HepG2 (cell line): ENCODE measurements around the gene GPER1. TPM values are rescaled to one million over a fixed set of nuclear protein-coding genes. Genes with fewer than 3 reads are reported as not detected.

Experiments used
- ATAC-seq: fragments of 200-7000 bp; cut with Tn5 transposase; 3 replicates; pipeline ENCODE4 v1.9.1; 2020; ENCODE audit warnings: mild to moderate bottlenecking, moderate library complexity
- BruUV-seq: library from RNA; stranded (reverse); fragments of 400-500 nt; replicated peaks from 2 replicates; lab custom pipeline; 2021; lab: Mats Ljungman, UMichigan
- CTCF ChIA-PET: fragments of 300-600 bp; formaldehyde crosslinking; extraction: SDS; loops from one replicate; lab custom pipeline; 2021; ENCODE audit warnings: low total read pairs, inconsistent platforms, low intra/inter-chr PET ratio; lab: Yijun Ruan, JAX
- POLR2A ChIA-PET: fragments of 350-600 bp; sonication (Branson Sonifier 250); formaldehyde crosslinking; loops from one replicate; lab custom pipeline; 2020; ENCODE audit warnings: antibody characterized with exemption, inconsistent platforms; lab: Yijun Ruan, JAX
- DNase-seq: peaks from one replicate; pipeline ENCODE4 v3.0.0-alpha.2; 2015; ENCODE audit warnings: low spot score
- FAIRE-seq: peaks from 3 replicates; lab custom pipeline; 2011; peaks lifted over from hg19 to GRCh38; lab: Jason Lieb, UNC
- H2AFZ ChIP-seq: one replicate; pipeline ENCODE4 v1.6.1; 2011; ENCODE audit warnings: low read length, inconsistent platforms
- H3K27ac ChIP-seq: fragments of 300-600 bp; 3 replicates; pipeline ENCODE4 v1.8.0; 2011; ENCODE audit warnings: mixed run types, mild to moderate bottlenecking, mixed read lengths, low read length, inconsistent platforms; ENCODE audit not compliant: insufficient read depth; ENCODE audit errors: extremely low read length
- H3K27me3 ChIP-seq, 2 experiments: fragments of 200-600 bp in 1 of 2; 2 replicates in 1 of 2; 3 replicates in 1 of 2; pipeline versions ENCODE4 v1.6.0 to v1.8.0; 2011; ENCODE audit warnings: low read length in 2 of 2, mild to moderate bottlenecking in 2 of 2, moderate library complexity in 2 of 2, inconsistent platforms in 1 of 2; ENCODE audit not compliant: insufficient read depth in 2 of 2, control insufficient read depth in 1 of 2
- H3K36me3 ChIP-seq, 2 experiments: fragments of 200-600 bp in 1 of 2; replicated peaks in 1 of 2; 2 replicates in 1 of 2; 3 replicates in 1 of 2; pipeline versions ENCODE4 v1.5.1 to v1.8.0; 2011; ENCODE audit warnings: low read length in 2 of 2, inconsistent platforms in 1 of 2; ENCODE audit not compliant: insufficient read depth in 2 of 2, control insufficient read depth in 1 of 2
- H3K4me1 ChIP-seq: 2 replicates; pipeline ENCODE4 v1.5.1; 2012; ENCODE audit warnings: low read length, inconsistent platforms; ENCODE audit not compliant: insufficient read depth
- H3K4me2 ChIP-seq: 2 replicates; pipeline ENCODE4 v1.6.0; 2011; ENCODE audit warnings: low read depth, low read length, inconsistent platforms
- H3K4me3 ChIP-seq, 3 experiments: fragments of 200-600 bp in 1 of 3; sonication (generic), shearing (Covaris generic) in 1 of 3; replicated peaks in 1 of 3; 2 replicates each; pipeline ENCODE4 v1.5.1; 2011 to 2016; ENCODE audit warnings: low read length in 3 of 3, inconsistent platforms in 2 of 3, low read depth in 2 of 3, mild to moderate bottlenecking in 2 of 3, control low read depth in 1 of 3, mixed read lengths in 1 of 3; ENCODE audit not compliant: insufficient read depth in 1 of 3
- H3K79me2 ChIP-seq: one replicate; pipeline ENCODE4 v1.6.1; 2011; ENCODE audit warnings: low read length, inconsistent platforms; ENCODE audit not compliant: insufficient read depth
- H3K9ac ChIP-seq: 2 replicates; pipeline ENCODE4 v1.6.0; 2011; ENCODE audit warnings: mild to moderate bottlenecking, low read depth, low read length, inconsistent platforms; ENCODE audit not compliant: insufficient read depth
- H3K9me3 ChIP-seq: 2 replicates; pipeline ENCODE4 v1.5.1; 2012; ENCODE audit warnings: mild to moderate bottlenecking, low read length
- H4K20me1 ChIP-seq: 2 replicates; pipeline ENCODE4 v1.6.0; 2011; ENCODE audit warnings: inconsistent platforms, mild to moderate bottlenecking, low read length, moderate library complexity; ENCODE audit not compliant: insufficient read depth
- ASH2L ChIP-seq: fragments of 300-600, 200-600 bp; sonication (generic); IDR thresholded peaks from 2 replicates; pipeline ENCODE4 v1.7.0; 2017; ENCODE audit warnings: low read depth, mild to moderate bottlenecking, moderate library complexity, mixed read lengths, low read length; ENCODE audit not compliant: insufficient read length
- CREB1 ChIP-seq, 2 experiments: fragments of 450-650 bp in 1 of 2; IDR thresholded peaks; 2 replicates each; pipeline ENCODE4 v1.6.1; 2016 to 2017; ENCODE audit warnings: control low read depth in 1 of 2, mild to moderate bottlenecking in 1 of 2, missing compliant biosample characterization in 1 of 2, missing genetic modification characterization in 1 of 2
- E2F1 ChIP-seq: sonication (generic); formaldehyde crosslinking; IDR thresholded peaks from 2 replicates; pipeline ENCODE4 v1.5.0; 2020; ENCODE audit warnings: missing genetic modification reagents
- GTF3A ChIP-seq: sonication (generic); formaldehyde crosslinking; conservative IDR thresholded peaks from 2 replicates; pipeline ENCODE4 v1.4.0; 2020; ENCODE audit warnings: mild to moderate bottlenecking, missing genetic modification reagents
- HNRNPLL ChIP-seq: fragments of 200-400 bp; formaldehyde crosslinking; IDR thresholded peaks from 2 replicates; pipeline ENCODE4 v1.6.1; 2017; ENCODE audit warnings: mild to moderate bottlenecking, low read depth, low read length; ENCODE audit not compliant: poor library complexity, severe bottlenecking
- IRF2 ChIP-seq: IDR thresholded peaks from 2 replicates; pipeline ENCODE4 v1.6.1; 2018; ENCODE audit warnings: missing genetic modification reagents, missing compliant biosample characterization
- PBX2 ChIP-seq: IDR thresholded peaks from 2 replicates; pipeline ENCODE4 v1.6.1; 2016; ENCODE audit warnings: control low read depth
- POLR2AphosphoS2 ChIP-seq: IDR thresholded peaks from 2 replicates; pipeline ENCODE4 v1.6.1; 2011; ENCODE audit warnings: low read depth, low read length, improper control_type of control experiment
- SP140L ChIP-seq: sonication (generic); formaldehyde crosslinking; IDR thresholded peaks from 2 replicates; pipeline ENCODE4 v1.4.0; 2020; ENCODE audit warnings: missing genetic modification reagents, borderline replicate concordance
- THAP8 ChIP-seq: sonication (generic); formaldehyde crosslinking; IDR thresholded peaks from 2 replicates; pipeline ENCODE4 v1.5.1; 2020; ENCODE audit warnings: missing genetic modification reagents, mild to moderate bottlenecking, borderline replicate concordance
- TIGD3 ChIP-seq: sonication (generic); formaldehyde crosslinking; IDR thresholded peaks from 2 replicates; pipeline ENCODE4 v1.5.1; 2020; ENCODE audit warnings: mild to moderate bottlenecking, missing genetic modification reagents, borderline replicate concordance
- XBP1 ChIP-seq: sonication (generic); formaldehyde crosslinking; IDR thresholded peaks from 2 replicates; pipeline ENCODE4 v1.5.0; 2020; ENCODE audit warnings: missing genetic modification reagents
- ZBTB33 ChIP-seq: sonication (generic); formaldehyde crosslinking; IDR thresholded peaks from 2 replicates; pipeline ENCODE4 v1.4.0; 2020; ENCODE audit warnings: missing genetic modification reagents
- ZNF20 ChIP-seq: sonication (generic); formaldehyde crosslinking; IDR thresholded peaks from 2 replicates; pipeline ENCODE4 v1.4.0; 2020; ENCODE audit warnings: mild to moderate bottlenecking, moderate library complexity, missing genetic modification reagents
- ZNF264 ChIP-seq: sonication (generic); formaldehyde crosslinking; IDR thresholded peaks from 2 replicates; pipeline ENCODE4 v1.4.0; 2020; ENCODE audit warnings: missing genetic modification reagents
- ZNF619 ChIP-seq: sonication (generic); formaldehyde crosslinking; IDR thresholded peaks from 2 replicates; pipeline ENCODE4 v1.4.0; 2020; ENCODE audit warnings: mild to moderate bottlenecking, missing genetic modification reagents
- WGBS: methylation state at CpG from one replicate; pipeline ENCODE4 v1.1.6; 2017; ENCODE audit warnings: low lambda C conversion rate; 5-methylcytosine and 5-hydroxymethylcytosine counted together
- in situ Hi-C: cut with HindIII; loops from 2 replicates; pipeline ENCODE4 v1.10.0; 2017; ENCODE audit warnings: low pct_unique_long_range_greater_than_20kb; ENCODE audit not compliant: extremely low pct_ligation_motif_present
- intact Hi-C: fragments of 100-400 bp; cut with micrococcal nuclease; formaldehyde crosslinking; loops from one replicate; pipeline ENCODE4 v1.10.0; 2022; ENCODE audit not compliant: unreplicated experiment
- polyA plus RNA-seq, 8 experiments: library from polyadenylated mRNA; depleted of rRNA in 3 of 8; stranded (reverse) in 7 of 8; unstranded in 1 of 8; fragments of >200 nt; fragmentation: Illumina TruSeq in 4 of 8; extraction: Trizol in 4 of 8; gene quantifications; 2 replicates each; pipeline versions ENCODE4 v1.2.1 to v1.2.3, GENCODE V29; 2011 to 2016; ENCODE audit warnings: low read depth in 4 of 8, missing spikeins in 1 of 8, mixed read lengths in 1 of 8; ENCODE audit not compliant: insufficient read depth in 1 of 8
- total RNA-seq, 5 experiments: library from RNA; depleted of rRNA; stranded (reverse); fragments of >200 nt; fragmentation: Illumina TruSeq; extraction: Trizol; gene quantifications; 2 replicates each; pipeline ENCODE4 v1.2.3, GENCODE V29; 2016; ENCODE audit warnings: low read depth in 1 of 5

Gene GPER1
- total and polyA plus RNA-seq, 2 of the 13 experiments (the other 11 are each of a cell fraction or from before 2014, with no cell fraction given), result 12.7 to 19.7 TPM

GRCh38 chr7:1100386-1100785 is 12.5 kb downstream of the GPER1 start:
- ChIA-PET POLR2A (interaction anchor here (1.2 to 5.1 kb wide), 3 partner anchors 13 to 69 kb away, joined by 3 to 32 read pairs (median 19); partner anchors contain the start of gene GPER1), CTCF (no interaction called here)
- peaks cover 52% of the 10 kb centered on the region for H3K4me1 ChIP-seq
- H3K79me2 ChIP-seq, result peaks cover 36% of the 10 kb centered on the region
- no peak for ATAC-seq
- no peak overlapping the region for H3K4me3 ChIP-seq
- H2AFZ ChIP-seq, result no peak overlapping the region
- in situ Hi-C loops (no loop called here), intact Hi-C loops (no loop called here)
- H3K9ac ChIP-seq, result no peak overlapping the region
- H3K36me3 ChIP-seq, result peaks cover 10 to 23% of the 10 kb centered on the region in 2 experiments; a peak in 4 of 5 replicates
- FAIRE-seq, result no peak
- H3K4me2 ChIP-seq, result no peak overlapping the region
- no peaks in the 10 kb centered on the region for H3K9me3 ChIP-seq
- TF ChIP-seq ZNF619 (no peak), ZBTB33 (CRISPR knock-in tag) (peak; percentile 66), IRF2 (CRISPR knock-in tag) (no peak), XBP1 (no peak), ASH2L (no peak), SP140L (CRISPR knock-in tag) (no peak), CREB1 (IDR thresholded peaks at IDR 0.05) (no peak), CREB1 (CRISPR knock-in tag; IDR thresholded peaks at IDR 0.05) (no peak), ZNF264 (CRISPR knock-in tag) (no peak), ZNF20 (CRISPR knock-in tag) (no peak), HNRNPLL (peak; percentile 10), PBX2 (CRISPR knock-in tag) (no peak), GTF3A (CRISPR knock-in tag) (no peak), TIGD3 (CRISPR knock-in tag) (no peak), THAP8 (CRISPR knock-in tag) (no peak), POLR2AphosphoS2 (no peak), E2F1 (CRISPR knock-in tag) (no peak)
- no peaks in the 10 kb centered on the region for H3K27me3 ChIP-seq
- no peaks in the 10 kb centered on the region for H4K20me1 ChIP-seq
- no peak overlapping the region for H3K27ac ChIP-seq
- WGBS, result 90% methylated on average over 4 of the region's 14 CpGs
- no TSS peak for BruUV-seq
- no peak for DNase-seq
